ENCODE measurements around the gene ZNRD2.

The ZNRD2 gene

GRCh38 chr11:65610404-65610803, 40.1 kb downstream of the ZNRD2 start:
- H3K36me3 Mint-ChIP-seq (ENCODE audit: low read depth), result peaks cover 81% of the 10 kb centered on the region
- peak overlapping the region; percentile 96 for H3K4me3 Mint-ChIP-seq
- DNase-seq, result no peak
- H3K4me1 Mint-ChIP-seq (ENCODE audit: low read depth), result peaks cover 47% of the 10 kb centered on the region
- no peaks in the 10 kb centered on the region for H3K9me3 Mint-ChIP-seq
- H3K27me3 Mint-ChIP-seq, result no peaks in the 10 kb centered on the region
- H3K27ac Mint-ChIP-seq, result peak overlapping the region; percentile 91

- Mint-ChIP-seq H3K36me3 (ENCODE audit: low read depth) (peaks cover 76% of the 10 kb centered on the region), H3K4me3 (peak overlapping the region; percentile 96), H3K4me1 (ENCODE audit: low read depth) (peaks cover 47% of the 10 kb centered on the region), H3K9me3 (no peaks in the 10 kb centered on the region), H3K27ac (peak overlapping the region; percentile 91), H3K27me3 (no peaks in the 10 kb centered on the region)
- no peak for DNase-seq
Observed at GRCh38 chr11:65611028-65611757, 40.9 kb downstream of the ZNRD2 start.

- Mint-ChIP-seq H3K9me3 (no peaks in the 10 kb centered on the region), H3K4me3 (peak overlapping the region; percentile 96), H3K27me3 (no peaks in the 10 kb centered on the region), H3K4me1 (ENCODE audit: low read depth) (peaks cover 53% of the 10 kb centered on the region), H3K27ac (peak overlapping the region; percentile 91), H3K36me3 (ENCODE audit: low read depth) (peaks cover 76% of the 10 kb centered on the region)
- no peak for DNase-seq
Observed at GRCh38 chr11:65611758-65612603, 41.7 kb downstream of the ZNRD2 start.

- H3K4me3 Mint-ChIP-seq, result peak overlapping the region; percentile 96
- no peak for DNase-seq
- H3K4me1 Mint-ChIP-seq (ENCODE audit: low read depth), result peaks cover 58% of the 10 kb centered on the region
- H3K27me3 Mint-ChIP-seq, result no peaks in the 10 kb centered on the region
- peak overlapping the region; percentile 91 for H3K27ac Mint-ChIP-seq
- H3K9me3 Mint-ChIP-seq, result no peaks in the 10 kb centered on the region
- peaks cover 80% of the 10 kb centered on the region for H3K36me3 Mint-ChIP-seq (ENCODE audit: low read depth)
Observed at GRCh38 chr11:65612691-65613090, 42.4 kb downstream of the ZNRD2 start.

GRCh38 chr11:65613091-65613928, 43.0 kb downstream of the ZNRD2 start:
- DNase-seq, result no peak
- H3K36me3 Mint-ChIP-seq (ENCODE audit: low read depth), result peaks cover 80% of the 10 kb centered on the region
- H3K4me1 Mint-ChIP-seq (ENCODE audit: low read depth), result peaks cover 60% of the 10 kb centered on the region
- H3K27me3 Mint-ChIP-seq, result no peaks in the 10 kb centered on the region
- peak overlapping the region; percentile 91 for H3K27ac Mint-ChIP-seq
- no peaks in the 10 kb centered on the region for H3K9me3 Mint-ChIP-seq
- peak overlapping the region; percentile 96 for H3K4me3 Mint-ChIP-seq

GRCh38 chr11:65615229-65615949, 45.1 kb downstream of the ZNRD2 start, which contains the start of gene PCNX3:
Gene PCNX3, plus strand, starts transcription at chr11:65615776. Its CDS starts 536 bp downstream, at chr11:65616312.
- Mint-ChIP-seq H3K27ac (peak within 1 kb of the TSS; percentile 98), H3K27me3 (no peaks in the 10 kb centered on the region), H3K36me3 (ENCODE audit: low read depth) (peaks cover 79% of the 10 kb centered on the region), H3K4me1 (ENCODE audit: low read depth) (peaks cover 51% of the 10 kb centered on the region), H3K4me3 (peak within 1 kb of the TSS; percentile 96), H3K9me3 (no peaks in the 10 kb centered on the region)
- DNase-seq, result peak; percentile 99

GRCh38 chr11:65615950-65616574, 45.8 kb downstream of the ZNRD2 start:
- Mint-ChIP-seq H3K4me3 (peak overlapping the region; percentile 96), H3K4me1 (ENCODE audit: low read depth) (peaks cover 46% of the 10 kb centered on the region), H3K27me3 (no peaks in the 10 kb centered on the region)

GRCh38 chr11:65616575-65617001, 46.3 kb downstream of the ZNRD2 start:
- no peaks in the 10 kb centered on the region for H3K9me3 Mint-ChIP-seq
- H3K36me3 Mint-ChIP-seq (ENCODE audit: low read depth), result peaks cover 82% of the 10 kb centered on the region
- no peak for DNase-seq
- peak overlapping the region; percentile 94 for H3K4me3 Mint-ChIP-seq
- H3K27ac Mint-ChIP-seq, result peak overlapping the region; percentile 95
- H3K27me3 Mint-ChIP-seq, result no peaks in the 10 kb centered on the region
- H3K4me1 Mint-ChIP-seq (ENCODE audit: low read depth), result peaks cover 42% of the 10 kb centered on the region

More at GRCh38 chr11:65615950-65616574, 45.8 kb downstream of the ZNRD2 start:
- H3K9me3 Mint-ChIP-seq, result no peaks in the 10 kb centered on the region
- H3K36me3 Mint-ChIP-seq (ENCODE audit: low read depth), result peaks cover 79% of the 10 kb centered on the region
- H3K27ac Mint-ChIP-seq, result peak overlapping the region; percentile 98
- DNase-seq, result no peak

GRCh38 chr11:65617136-65617850, 47.0 kb downstream of the ZNRD2 start:
- DNase-seq, result no peak
- H3K27ac Mint-ChIP-seq, result peak overlapping the region; percentile 95
- H3K36me3 Mint-ChIP-seq (ENCODE audit: low read depth), result peaks cover 83% of the 10 kb centered on the region
- H3K4me3 Mint-ChIP-seq, result peak overlapping the region; percentile 94
- no peaks in the 10 kb centered on the region for H3K27me3 Mint-ChIP-seq
- peaks cover 36% of the 10 kb centered on the region for H3K4me1 Mint-ChIP-seq (ENCODE audit: low read depth)
- no peaks in the 10 kb centered on the region for H3K9me3 Mint-ChIP-seq

GRCh38 chr11:65617990-65618751, 47.9 kb downstream of the ZNRD2 start:
- peak overlapping the region; percentile 94 for H3K4me3 Mint-ChIP-seq
- no peaks in the 10 kb centered on the region for H3K27me3 Mint-ChIP-seq
- no peak for DNase-seq
- no peaks in the 10 kb centered on the region for H3K9me3 Mint-ChIP-seq
- H3K4me1 Mint-ChIP-seq (ENCODE audit: low read depth), result peaks cover 27% of the 10 kb centered on the region
- H3K27ac Mint-ChIP-seq, result peak overlapping the region; percentile 95
- peaks cover 83% of the 10 kb centered on the region for H3K36me3 Mint-ChIP-seq (ENCODE audit: low read depth)

- Mint-ChIP-seq H3K27me3 (no peaks in the 10 kb centered on the region), H3K9me3 (no peaks in the 10 kb centered on the region), H3K36me3 (ENCODE audit: low read depth) (peaks cover 87% of the 10 kb centered on the region), H3K27ac (peak overlapping the region; percentile 52), H3K4me1 (ENCODE audit: low read depth) (peaks cover 25% of the 10 kb centered on the region), H3K4me3 (no peak overlapping the region)
- DNase-seq, result no peak
Observed at GRCh38 chr11:65618763-65619162, 48.5 kb downstream of the ZNRD2 start.

- peaks cover 87% of the 10 kb centered on the region for H3K36me3 Mint-ChIP-seq (ENCODE audit: low read depth)
- no peak for DNase-seq
- H3K9me3 Mint-ChIP-seq, result no peaks in the 10 kb centered on the region
- H3K27ac Mint-ChIP-seq, result peak overlapping the region; percentile 52
- H3K4me1 Mint-ChIP-seq (ENCODE audit: low read depth), result peaks cover 25% of the 10 kb centered on the region
- no peaks in the 10 kb centered on the region for H3K27me3 Mint-ChIP-seq
- H3K4me3 Mint-ChIP-seq, result no peak overlapping the region
Observed at GRCh38 chr11:65619281-65619928, 49.1 kb downstream of the ZNRD2 start.
